Measurements from ENCODE around the gene SRPK2.

SRPK2 gene

DNA sequence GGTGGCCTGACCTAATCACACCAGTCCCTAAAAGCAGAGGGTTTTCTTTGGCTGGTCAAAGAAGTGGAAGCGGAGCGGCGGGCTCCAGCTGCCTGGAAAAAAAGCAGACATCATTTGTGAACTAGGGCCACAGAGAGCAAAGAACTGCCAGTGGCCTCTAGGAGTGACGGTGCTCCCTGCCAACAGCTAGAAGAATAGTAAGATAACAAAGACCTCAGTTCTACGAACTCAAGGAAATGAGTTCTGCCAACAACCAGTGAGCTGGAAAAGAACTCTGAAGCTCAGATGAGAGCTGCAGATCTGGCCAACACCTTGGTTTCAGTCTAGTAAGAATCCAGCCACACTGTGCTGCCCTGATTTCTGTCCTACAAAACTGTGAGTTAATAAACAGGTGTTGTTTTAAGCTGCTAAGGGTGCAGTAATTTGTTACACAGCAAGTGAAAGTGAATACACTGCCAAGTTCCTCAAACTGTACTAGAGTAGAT lies 178.0 kb downstream of the SRPK2 start:
- H3K9me3 ChIP-seq (ENCODE audit: control extremely low read depth in 1 of 5, control insufficient read depth in 4 of 5, insufficient read depth in 2 of 5, low read depth in 1 of 5, low read length in 4 of 5) = peaks cover 0 to 2% (median 0%) of the 10 kb centered on the region in 5 experiments
- ChIA-PET POLR2A (no interaction called here), CTCF (interaction anchor here (1.3 to 1.4 kb wide), 2 partner anchors 11 to 13 kb away, joined by 3 to 4 read pairs; no protein-coding TSS in a partner anchor)
- peaks cover 0 to 3% (median 0%) of the 10 kb centered on the region in 4 experiments for H3K36me3 ChIP-seq (ENCODE audit: control insufficient read depth in 4 of 4, insufficient read depth in 4 of 4, low read length in 3 of 4)
- WGBS (ENCODE audit: insufficient coverage) = 73% methylated on average over 5 of the region's 5 CpGs
- H3K4me1 ChIP-seq (ENCODE audit: control extremely low read depth in 1 of 4, control insufficient read depth in 4 of 4, insufficient read depth in 4 of 4, low read length in 3 of 4) = peaks cover 2 to 22% (median 7%) of the 10 kb centered on the region in 4 experiments
- peak overlapping the region in 1 of 2 experiments; percentile 67 for H3K27ac ChIP-seq (ENCODE audit: insufficient read depth in 1 of 2, low read depth in 1 of 2, low read length in 2 of 2, poor library complexity in 1 of 2, severe bottlenecking in 2 of 2)
- H3K27me3 ChIP-seq (replicated peaks in 2 of 5; ENCODE audit: control insufficient read depth in 4 of 5, insufficient read depth in 5 of 5, low read length in 4 of 5) = no peaks in the 10 kb centered on the region
- peak overlapping the region in 3 of 7 experiments; percentile 6 to 50 (median 37) for H3K4me3 ChIP-seq (ENCODE audit: control insufficient read depth in 1 of 7, extremely low read depth in 1 of 7, insufficient read depth in 4 of 7, low read depth in 2 of 7, low read length in 6 of 7)
- DNase-seq = peak; percentile 18 to 66 (median 45)

DNA sequence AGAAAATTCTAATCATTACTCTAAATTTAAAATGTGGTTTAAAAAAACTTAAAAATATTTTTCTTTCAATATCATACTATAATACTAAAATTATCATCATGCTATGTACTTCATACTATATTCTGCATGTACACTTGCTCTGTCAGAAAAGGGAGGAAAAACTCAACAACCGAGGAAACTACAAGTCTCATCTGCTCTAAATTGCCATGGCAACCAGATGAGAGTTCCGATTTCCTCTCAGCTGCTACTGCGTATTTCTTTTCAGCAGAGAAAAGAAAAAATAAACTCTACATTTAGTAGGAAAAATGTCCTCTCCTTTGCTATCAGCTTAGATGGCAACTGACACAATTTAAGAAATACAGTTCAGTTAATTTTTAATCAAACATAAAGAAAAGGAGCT lies 178.9 kb downstream of the SRPK2 start:
- H3K4me3 ChIP-seq (ENCODE audit: control insufficient read depth in 1 of 7, extremely low read depth in 1 of 7, insufficient read depth in 4 of 7, low read depth in 2 of 7, low read length in 6 of 7) = no peak overlapping the region
- peaks cover 0 to 2% (median 0%) of the 10 kb centered on the region in 5 experiments for H3K9me3 ChIP-seq (ENCODE audit: control extremely low read depth in 1 of 5, control insufficient read depth in 4 of 5, insufficient read depth in 2 of 5, low read depth in 1 of 5, low read length in 4 of 5)
- peaks cover 0 to 3% (median 0%) of the 10 kb centered on the region in 4 experiments for H3K36me3 ChIP-seq (ENCODE audit: control insufficient read depth in 4 of 4, insufficient read depth in 4 of 4, low read length in 3 of 4)
- 100% methylated on average over 2 of the region's 3 CpGs for WGBS (ENCODE audit: insufficient coverage)
- CTCF ChIA-PET = interaction anchor here (0.9 to 1.4 kb wide), 4 partner anchors 9 to 14 kb away, joined by 3 to 4 read pairs (median 3); no protein-coding TSS in a partner anchor
- DNase-seq = no peak
- H3K27ac ChIP-seq (ENCODE audit: insufficient read depth in 1 of 2, low read depth in 1 of 2, low read length in 2 of 2, poor library complexity in 1 of 2, severe bottlenecking in 2 of 2) = no peak overlapping the region
- peaks cover 2 to 26% (median 7%) of the 10 kb centered on the region in 4 experiments for H3K4me1 ChIP-seq (ENCODE audit: control extremely low read depth in 1 of 4, control insufficient read depth in 4 of 4, insufficient read depth in 4 of 4, low read length in 3 of 4)
- POLR2A ChIA-PET = no interaction called here
- H3K27me3 ChIP-seq (replicated peaks in 2 of 5; ENCODE audit: control insufficient read depth in 4 of 5, insufficient read depth in 5 of 5, low read length in 4 of 5) = no peaks in the 10 kb centered on the region

DNA sequence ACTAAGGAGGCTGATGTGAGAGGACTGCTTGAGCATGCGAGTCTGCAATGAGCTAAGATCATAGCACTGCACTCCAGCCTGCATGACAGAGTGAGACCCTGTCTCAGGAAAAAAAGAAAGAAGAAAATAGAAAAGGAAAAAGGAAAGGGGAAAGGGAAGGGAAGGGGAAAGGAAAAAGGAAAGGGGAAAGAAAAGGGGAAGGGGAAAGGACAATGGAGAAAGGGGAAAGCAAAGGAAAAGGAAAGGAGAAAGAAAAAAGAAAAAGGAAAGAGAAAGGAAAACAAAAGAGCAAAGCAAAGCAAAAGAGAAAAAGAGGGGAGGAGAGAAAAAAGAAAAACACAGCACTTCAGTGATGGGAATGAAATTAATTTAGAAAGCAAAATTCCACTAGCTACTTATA lies 179.3 kb downstream of the SRPK2 start:
- ChIA-PET CTCF (interaction anchor here (0.9 to 1.0 kb wide), 3 partner anchors 10 to 14 kb away, joined by 3 to 4 read pairs (median 3); no protein-coding TSS in a partner anchor), POLR2A (no interaction called here)
- H3K27ac ChIP-seq (ENCODE audit: insufficient read depth in 1 of 2, low read depth in 1 of 2, low read length in 2 of 2, poor library complexity in 1 of 2, severe bottlenecking in 2 of 2) = no peak overlapping the region
- peaks cover 2 to 26% (median 7%) of the 10 kb centered on the region in 4 experiments for H3K4me1 ChIP-seq (ENCODE audit: control extremely low read depth in 1 of 4, control insufficient read depth in 4 of 4, insufficient read depth in 4 of 4, low read length in 3 of 4)
- H3K9me3 ChIP-seq (ENCODE audit: control extremely low read depth in 1 of 5, control insufficient read depth in 4 of 5, insufficient read depth in 2 of 5, low read depth in 1 of 5, low read length in 4 of 5) = peaks cover 0 to 2% (median 0%) of the 10 kb centered on the region in 5 experiments
- DNase-seq = no peak
- H3K4me3 ChIP-seq (ENCODE audit: control insufficient read depth in 1 of 7, extremely low read depth in 1 of 7, insufficient read depth in 4 of 7, low read depth in 2 of 7, low read length in 6 of 7) = no peak overlapping the region
- no peaks in the 10 kb centered on the region for H3K27me3 ChIP-seq (replicated peaks in 2 of 5; ENCODE audit: control insufficient read depth in 4 of 5, insufficient read depth in 5 of 5, low read length in 4 of 5)
- peaks cover 0 to 3% (median 0%) of the 10 kb centered on the region in 4 experiments for H3K36me3 ChIP-seq (ENCODE audit: control insufficient read depth in 4 of 4, insufficient read depth in 4 of 4, low read length in 3 of 4)
- 100% methylated on average over 1 of the region's 1 CpG for WGBS (ENCODE audit: insufficient coverage)

DNA sequence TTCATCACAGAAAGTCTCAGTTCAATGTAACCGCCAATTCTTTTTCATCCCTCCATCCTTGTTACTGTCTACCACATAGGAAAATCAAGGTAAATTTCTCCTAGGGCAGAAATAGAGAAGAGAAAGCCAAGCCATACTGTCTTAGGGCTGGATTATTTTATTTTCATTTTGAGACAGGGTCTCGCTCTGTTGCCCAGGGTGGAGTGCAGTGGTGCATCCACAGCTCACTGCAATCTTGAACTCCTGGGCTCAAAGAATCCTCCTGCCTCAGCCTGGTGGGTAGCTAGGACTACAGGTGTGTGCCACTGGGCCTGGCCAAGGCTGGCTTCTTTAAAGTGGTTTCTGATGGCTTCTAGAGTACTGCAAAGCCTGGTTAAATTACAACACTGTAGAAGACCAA lies 181.7 kb downstream of the SRPK2 start:
- H3K36me3 ChIP-seq (ENCODE audit: control insufficient read depth in 4 of 4, insufficient read depth in 4 of 4, low read length in 3 of 4) = peaks cover 2 to 7% (median 4%) of the 10 kb centered on the region in 4 experiments
- DNase-seq = no peak
- POLR2A ChIA-PET = interaction anchor here (0.6 kb wide), 1 partner anchor 15 kb away, joined by 5 read pairs; no protein-coding TSS in a partner anchor
- H3K4me1 ChIP-seq (ENCODE audit: control extremely low read depth in 1 of 4, control insufficient read depth in 4 of 4, insufficient read depth in 4 of 4, low read length in 3 of 4) = peaks cover 0 to 12% (median 2%) of the 10 kb centered on the region in 4 experiments
- no peaks in the 10 kb centered on the region for H3K27me3 ChIP-seq (replicated peaks in 2 of 5; ENCODE audit: control insufficient read depth in 4 of 5, insufficient read depth in 5 of 5, low read length in 4 of 5)
- CTCF ChIA-PET = no interaction called here
- H3K27ac ChIP-seq (ENCODE audit: insufficient read depth in 1 of 2, low read depth in 1 of 2, low read length in 2 of 2, poor library complexity in 1 of 2, severe bottlenecking in 2 of 2) = no peak overlapping the region
- 100% methylated on average over 2 of the region's 2 CpGs for WGBS (ENCODE audit: insufficient coverage)
- H3K9me3 ChIP-seq (ENCODE audit: control extremely low read depth in 1 of 5, control insufficient read depth in 4 of 5, insufficient read depth in 2 of 5, low read depth in 1 of 5, low read length in 4 of 5) = peaks cover 0 to 2% (median 0%) of the 10 kb centered on the region in 5 experiments
- no peak overlapping the region for H3K4me3 ChIP-seq (ENCODE audit: control insufficient read depth in 1 of 7, extremely low read depth in 1 of 7, insufficient read depth in 4 of 7, low read depth in 2 of 7, low read length in 6 of 7)

DNA sequence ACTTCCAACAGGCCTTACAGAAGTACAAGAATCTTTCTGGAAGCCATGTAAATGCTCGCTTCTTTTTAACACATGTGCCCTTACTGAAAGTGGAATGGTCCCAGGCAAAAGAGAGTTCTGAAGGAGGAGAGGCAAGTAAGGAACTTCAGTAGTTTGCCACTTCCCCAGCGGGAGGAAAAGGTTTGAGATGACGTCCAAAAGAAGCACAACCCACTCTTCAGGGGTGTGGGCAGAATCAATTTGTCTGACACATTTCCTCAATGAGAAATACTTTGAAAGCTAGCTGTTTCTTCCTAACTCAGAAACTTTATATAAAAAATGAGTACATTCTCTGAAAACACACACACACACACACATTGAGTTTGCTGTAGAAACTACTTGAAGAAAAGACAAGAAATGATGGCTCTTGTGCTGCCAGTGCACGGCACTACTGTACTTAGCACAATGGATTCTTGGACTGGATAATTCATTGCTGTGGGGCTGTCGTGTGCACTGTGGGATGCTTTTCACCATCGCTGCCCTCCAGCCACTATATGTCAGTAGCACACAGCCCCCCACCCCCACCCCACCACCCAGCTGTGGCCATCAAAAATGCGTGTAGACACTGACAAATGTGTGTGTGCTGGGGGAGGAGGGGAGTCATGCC lies 183.0 kb downstream of the SRPK2 start:
- no peaks in the 10 kb centered on the region for H3K27me3 ChIP-seq (replicated peaks in 2 of 5; ENCODE audit: control insufficient read depth in 4 of 5, insufficient read depth in 5 of 5, low read length in 4 of 5)
- no peak overlapping the region for H3K4me3 ChIP-seq (ENCODE audit: control insufficient read depth in 1 of 7, extremely low read depth in 1 of 7, insufficient read depth in 4 of 7, low read depth in 2 of 7, low read length in 6 of 7)
- DNase-seq = no peak
- ChIA-PET CTCF (interaction anchor here (0.9 to 1.3 kb wide), 2 partner anchors 14 to 37 kb away, joined by 3 read pairs; no protein-coding TSS in a partner anchor), POLR2A (no interaction called here)
- H3K27ac ChIP-seq (ENCODE audit: insufficient read depth in 1 of 2, low read depth in 1 of 2, low read length in 2 of 2, poor library complexity in 1 of 2, severe bottlenecking in 2 of 2) = no peak overlapping the region
- 95% methylated on average over 4 of the region's 7 CpGs for WGBS (ENCODE audit: insufficient coverage)
- no peaks in the 10 kb centered on the region for H3K9me3 ChIP-seq (ENCODE audit: control extremely low read depth in 1 of 5, control insufficient read depth in 4 of 5, insufficient read depth in 2 of 5, low read depth in 1 of 5, low read length in 4 of 5)
- H3K36me3 ChIP-seq (ENCODE audit: control insufficient read depth in 4 of 4, insufficient read depth in 4 of 4, low read length in 3 of 4) = peaks cover 3 to 10% (median 7%) of the 10 kb centered on the region in 4 experiments
- H3K4me1 ChIP-seq (ENCODE audit: control extremely low read depth in 1 of 4, control insufficient read depth in 4 of 4, insufficient read depth in 4 of 4, low read length in 3 of 4) = peaks cover 0 to 10% (median 2%) of the 10 kb centered on the region in 4 experiments

DNA sequence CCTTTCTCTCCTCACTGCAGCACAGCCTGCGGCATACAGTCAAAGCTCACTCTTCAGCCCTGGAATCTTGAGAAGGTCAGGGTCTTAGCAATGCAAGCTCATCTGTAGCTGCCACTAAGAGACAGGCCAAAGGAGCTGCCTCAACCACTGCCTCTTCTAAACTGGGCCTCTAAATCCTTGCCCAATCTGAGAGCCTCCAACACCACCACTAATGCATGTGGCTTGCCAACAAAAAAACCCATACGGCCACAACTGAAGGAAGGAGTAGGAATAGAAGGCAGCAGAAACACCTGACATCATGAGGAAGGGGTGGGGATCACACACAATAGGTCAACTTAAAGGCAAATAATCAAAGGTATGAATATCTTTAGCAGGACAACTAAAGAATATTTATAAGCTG lies 183.8 kb downstream of the SRPK2 start:
- POLR2A ChIA-PET = no interaction called here
- Histone ChIP-seq H3K27me3 (replicated peaks in 2 of 5; ENCODE audit: control insufficient read depth in 4 of 5, insufficient read depth in 5 of 5, low read length in 4 of 5) (no peaks in the 10 kb centered on the region), H3K4me1 (ENCODE audit: control extremely low read depth in 1 of 4, control insufficient read depth in 4 of 4, insufficient read depth in 4 of 4, low read length in 3 of 4) (peaks cover 0 to 5% (median 0%) of the 10 kb centered on the region in 4 experiments), H3K9me3 (ENCODE audit: control extremely low read depth in 1 of 5, control insufficient read depth in 4 of 5, insufficient read depth in 2 of 5, low read depth in 1 of 5, low read length in 4 of 5) (no peaks in the 10 kb centered on the region), H3K36me3 (ENCODE audit: control insufficient read depth in 4 of 4, insufficient read depth in 4 of 4, low read length in 3 of 4) (peaks cover 3 to 18% (median 9%) of the 10 kb centered on the region in 4 experiments), H3K27ac (ENCODE audit: insufficient read depth in 1 of 2, low read depth in 1 of 2, low read length in 2 of 2, poor library complexity in 1 of 2, severe bottlenecking in 2 of 2) (no peak overlapping the region), H3K4me3 (ENCODE audit: control insufficient read depth in 1 of 7, extremely low read depth in 1 of 7, insufficient read depth in 4 of 7, low read depth in 2 of 7, low read length in 6 of 7) (no peak overlapping the region)
- WGBS (ENCODE audit: insufficient coverage) = 100% methylated on average over 1 of the region's 2 CpGs
- CTCF ChIA-PET = interaction anchor here (0.9 to 1.3 kb wide), 3 partner anchors 13 to 36 kb away, joined by 3 read pairs; no protein-coding TSS in a partner anchor
- DNase-seq = no peak

DNA sequence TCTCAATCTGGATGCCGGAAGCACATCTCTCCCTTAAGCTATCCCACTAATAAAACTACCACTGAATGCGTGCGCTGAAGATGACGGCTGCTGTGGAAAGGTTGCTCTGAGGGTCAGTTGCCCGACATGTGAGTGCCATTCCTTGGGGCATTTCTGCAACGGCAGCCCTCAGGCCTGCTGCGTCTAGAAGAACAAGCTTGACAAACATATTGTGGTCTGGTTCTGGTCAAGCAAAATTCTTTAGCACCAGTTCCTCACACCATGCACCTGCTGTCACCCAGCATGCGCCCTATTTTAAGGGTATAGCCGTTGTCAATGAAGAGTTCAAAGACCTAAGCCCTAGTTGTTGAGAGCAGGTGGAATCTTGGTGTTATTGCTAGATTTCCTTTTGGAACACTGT lies 184.2 kb downstream of the SRPK2 start:
- H3K27ac ChIP-seq (ENCODE audit: insufficient read depth in 1 of 2, low read depth in 1 of 2, low read length in 2 of 2, poor library complexity in 1 of 2, severe bottlenecking in 2 of 2) = no peak overlapping the region
- H3K4me3 ChIP-seq (ENCODE audit: control insufficient read depth in 1 of 7, extremely low read depth in 1 of 7, insufficient read depth in 4 of 7, low read depth in 2 of 7, low read length in 6 of 7) = no peak overlapping the region
- DNase-seq = no peak
- ChIA-PET POLR2A (no interaction called here), CTCF (interaction anchor here (0.9 to 1.3 kb wide), 3 partner anchors 13 to 36 kb away, joined by 3 read pairs; no protein-coding TSS in a partner anchor)
- H3K27me3 ChIP-seq (replicated peaks in 2 of 5; ENCODE audit: control insufficient read depth in 4 of 5, insufficient read depth in 5 of 5, low read length in 4 of 5) = no peaks in the 10 kb centered on the region
- no peaks in the 10 kb centered on the region for H3K9me3 ChIP-seq (ENCODE audit: control extremely low read depth in 1 of 5, control insufficient read depth in 4 of 5, insufficient read depth in 2 of 5, low read depth in 1 of 5, low read length in 4 of 5)
- peaks cover 3 to 18% (median 9%) of the 10 kb centered on the region in 4 experiments for H3K36me3 ChIP-seq (ENCODE audit: control insufficient read depth in 4 of 4, insufficient read depth in 4 of 4, low read length in 3 of 4)
- H3K4me1 ChIP-seq (ENCODE audit: control extremely low read depth in 1 of 4, control insufficient read depth in 4 of 4, insufficient read depth in 4 of 4, low read length in 3 of 4) = peaks cover 0 to 5% (median 0%) of the 10 kb centered on the region in 4 experiments
- WGBS (ENCODE audit: insufficient coverage) = 97% methylated on average over 6 of the region's 9 CpGs
